Muscle layer of colon (tissue), 2 donors: Measurements from ENCODE around the gene SHISA9.

Experiments used
- H3K27ac ChIP-seq: one replicate; pipeline ENCODE4 v1.7.0; 2013; ENCODE audit warnings: low read depth, mild to moderate bottlenecking, low read length, moderate library complexity
- H3K27me3 ChIP-seq, 2 donors: one replicate each; pipeline ENCODE4 v1.7.0; 2013; ENCODE audit warnings: low read length in 2 of 2, mild to moderate bottlenecking in 2 of 2; ENCODE audit not compliant: insufficient read depth in 2 of 2, control insufficient read depth in 1 of 2
- H3K36me3 ChIP-seq: one replicate; pipeline ENCODE4 v1.7.0; 2013; ENCODE audit warnings: mild to moderate bottlenecking, low read length; ENCODE audit not compliant: insufficient read depth
- H3K4me1 ChIP-seq: one replicate; pipeline ENCODE4 v1.7.0; 2013; ENCODE audit warnings: mild to moderate bottlenecking, low read length; ENCODE audit not compliant: insufficient read depth
- H3K4me3 ChIP-seq, 2 donors: one replicate each; pipeline ENCODE4 v1.7.0; 2013; ENCODE audit warnings: low read length in 2 of 2, low read depth in 1 of 2, mild to moderate bottlenecking in 1 of 2, moderate library complexity in 1 of 2
- H3K9ac ChIP-seq: one replicate; pipeline ENCODE4 v1.7.0; 2013; ENCODE audit warnings: low read length
- H3K9me3 ChIP-seq: one replicate; pipeline ENCODE4 v1.7.0; 2013; ENCODE audit warnings: mild to moderate bottlenecking, low read length
- donor health status: abdominal sarcoma.
- donor health status: Adenocarcinoma of cecum.

The SHISA9 gene

DNA sequence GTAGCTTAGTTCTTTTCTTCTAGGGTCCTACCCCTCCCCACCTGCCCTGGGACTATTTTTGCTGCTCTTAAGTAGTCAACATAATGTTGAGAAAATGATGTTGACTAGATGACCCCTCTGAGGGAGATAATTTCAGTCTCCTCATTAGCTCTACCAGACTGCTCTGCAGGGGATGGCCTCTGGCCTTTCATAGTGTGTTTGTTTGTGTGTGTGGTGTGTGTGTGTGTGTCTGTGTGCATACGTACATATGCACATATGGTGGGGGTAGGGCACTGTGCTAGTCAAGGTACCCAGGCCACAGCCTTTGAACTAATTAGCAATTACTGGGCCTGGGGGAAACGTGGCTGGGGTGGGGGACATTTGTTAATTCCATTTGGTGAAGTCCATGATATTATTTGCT, 254.0 kb downstream of the SHISA9 start:
- Histone ChIP-seq H3K27me3 (no peaks in the 10 kb centered on the region), H3K36me3 (no peaks in the 10 kb centered on the region), H3K4me1 (no peaks in the 10 kb centered on the region), H3K4me3 (no peak overlapping the region), H3K27ac (no peak overlapping the region), H3K9ac (no peak overlapping the region), H3K9me3 (no peaks in the 10 kb centered on the region)

DNA sequence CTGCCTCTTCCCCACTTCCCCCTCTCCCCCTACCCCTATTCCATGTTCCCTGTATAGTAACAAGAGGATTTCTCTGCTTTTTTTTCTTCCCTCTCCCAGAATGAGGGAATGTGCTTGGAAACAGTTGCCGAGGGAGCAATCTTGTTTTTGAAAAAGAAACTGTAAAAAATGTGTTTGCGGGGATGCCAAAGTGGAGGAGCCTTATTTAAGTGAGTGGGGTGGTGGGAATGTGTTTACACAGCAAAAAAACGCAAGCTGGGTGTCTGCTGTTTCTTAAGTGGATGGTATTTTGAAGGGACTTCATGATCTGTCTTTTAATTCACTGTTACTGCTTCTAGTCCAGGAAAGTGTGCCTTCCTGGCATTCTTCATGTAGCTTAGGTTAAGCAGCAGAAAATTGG, 254.4 kb downstream of the SHISA9 start:
- Histone ChIP-seq H3K36me3 (no peaks in the 10 kb centered on the region), H3K9me3 (no peaks in the 10 kb centered on the region)

DNA sequence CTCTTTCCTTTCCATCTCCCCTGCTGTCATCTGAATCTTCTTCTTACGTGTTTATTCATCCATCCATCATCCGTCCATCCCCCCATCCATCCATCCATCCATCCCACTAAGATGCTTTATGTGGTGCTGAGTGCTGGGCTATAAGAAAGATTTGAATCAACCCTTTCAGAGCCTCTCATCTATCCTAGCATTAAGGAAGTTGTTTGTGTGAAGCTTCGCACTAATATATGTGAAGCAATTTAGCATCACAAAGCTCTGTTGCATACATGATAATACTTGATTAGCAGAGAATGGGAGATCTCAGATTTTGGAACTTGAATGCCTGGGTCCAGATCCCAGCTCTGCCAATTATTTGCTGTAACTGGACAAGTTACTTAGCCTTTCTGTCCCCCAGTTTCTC, 255.7 kb downstream of the SHISA9 start:
- Histone ChIP-seq H3K27me3 (no peaks in the 10 kb centered on the region), H3K9ac (no peak overlapping the region), H3K27ac (no peak overlapping the region), H3K4me3 (no peak overlapping the region), H3K9me3 (no peaks in the 10 kb centered on the region), H3K36me3 (no peaks in the 10 kb centered on the region), H3K4me1 (no peaks in the 10 kb centered on the region)

More for the DNA sequence above, 254.4 kb downstream of the SHISA9 start:
- Histone ChIP-seq H3K4me3 (no peak overlapping the region), H3K27me3 (no peaks in the 10 kb centered on the region), H3K9ac (no peak overlapping the region), H3K4me1 (no peaks in the 10 kb centered on the region), H3K27ac (no peak overlapping the region)

DNA sequence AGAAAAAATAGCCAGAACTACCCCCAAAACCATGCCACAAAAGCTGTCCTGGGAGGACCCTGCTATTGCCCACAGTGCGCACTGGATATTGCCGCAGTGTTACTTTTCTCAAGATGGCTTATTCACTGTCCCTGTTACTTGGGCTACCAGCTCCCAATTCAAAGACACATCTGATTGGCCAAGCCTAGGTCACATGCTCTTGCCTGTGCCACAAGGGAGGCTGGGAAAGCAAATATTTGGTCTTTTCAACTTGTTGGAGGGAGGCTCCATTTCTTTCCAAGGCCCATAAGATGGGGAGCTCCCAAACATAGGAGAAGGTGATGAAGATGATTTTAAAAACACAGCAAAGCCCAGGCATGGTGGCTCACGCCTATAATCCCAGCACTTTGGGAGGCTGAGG, 257.0 kb downstream of the SHISA9 start:
- Histone ChIP-seq H3K4me3 (no peak overlapping the region), H3K36me3 (no peaks in the 10 kb centered on the region), H3K4me1 (no peaks in the 10 kb centered on the region), H3K9me3 (no peaks in the 10 kb centered on the region), H3K9ac (no peak overlapping the region), H3K27me3 (no peaks in the 10 kb centered on the region), H3K27ac (no peak overlapping the region)

DNA sequence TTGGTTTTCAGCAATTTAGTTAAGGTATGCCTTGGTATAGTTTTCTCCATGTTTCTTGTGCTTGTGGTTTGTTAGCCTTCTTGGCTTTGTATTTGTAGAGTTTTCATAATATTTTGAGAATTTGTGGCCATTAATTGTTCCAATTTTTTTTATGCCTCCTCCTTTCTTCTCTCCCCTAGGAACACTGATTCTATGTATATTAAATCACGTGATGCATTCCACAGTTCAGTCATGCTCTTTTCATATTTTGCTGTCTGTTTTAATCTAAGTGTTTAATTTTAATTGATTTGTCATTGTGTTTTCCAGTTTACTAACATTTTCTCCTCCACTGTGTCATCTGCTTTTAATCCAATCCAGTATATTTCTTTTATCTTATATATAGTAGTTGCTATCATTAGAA, 263.6 kb downstream of the SHISA9 start:
- Histone ChIP-seq H3K4me3 (no peak overlapping the region), H3K27me3 (no peaks in the 10 kb centered on the region), H3K4me1 (no peaks in the 10 kb centered on the region), H3K9ac (no peak overlapping the region), H3K9me3 (no peaks in the 10 kb centered on the region), H3K27ac (no peak overlapping the region), H3K36me3 (no peaks in the 10 kb centered on the region)

DNA sequence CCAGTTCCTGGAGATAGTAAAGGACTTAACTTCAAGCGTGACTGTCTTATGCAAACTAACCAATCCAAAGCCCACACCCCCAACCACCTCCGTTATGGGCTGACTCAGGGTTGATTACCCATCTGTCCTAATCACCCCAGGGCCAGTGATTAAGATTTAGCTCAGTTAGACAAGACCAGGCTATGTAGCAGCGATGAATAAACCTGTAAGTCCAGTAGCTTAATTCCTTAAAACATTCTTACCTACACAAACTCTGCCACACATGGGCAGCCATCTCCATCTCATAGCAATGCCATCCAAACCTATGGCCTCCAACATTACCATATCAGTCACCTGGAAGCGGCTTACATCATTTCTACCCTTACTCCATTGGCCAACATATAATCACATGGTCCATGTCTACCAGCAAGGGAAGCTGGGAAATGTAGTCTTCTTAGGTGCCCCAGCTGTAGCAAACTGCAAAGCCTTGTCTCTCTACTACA, 266.7 kb downstream of the SHISA9 start:
- Histone ChIP-seq H3K27ac (no peak overlapping the region), H3K9ac (no peak overlapping the region), H3K27me3 (no peaks in the 10 kb centered on the region), H3K9me3 (no peaks in the 10 kb centered on the region), H3K36me3 (no peaks in the 10 kb centered on the region), H3K4me1 (no peaks in the 10 kb centered on the region), H3K4me3 (no peak overlapping the region)

DNA sequence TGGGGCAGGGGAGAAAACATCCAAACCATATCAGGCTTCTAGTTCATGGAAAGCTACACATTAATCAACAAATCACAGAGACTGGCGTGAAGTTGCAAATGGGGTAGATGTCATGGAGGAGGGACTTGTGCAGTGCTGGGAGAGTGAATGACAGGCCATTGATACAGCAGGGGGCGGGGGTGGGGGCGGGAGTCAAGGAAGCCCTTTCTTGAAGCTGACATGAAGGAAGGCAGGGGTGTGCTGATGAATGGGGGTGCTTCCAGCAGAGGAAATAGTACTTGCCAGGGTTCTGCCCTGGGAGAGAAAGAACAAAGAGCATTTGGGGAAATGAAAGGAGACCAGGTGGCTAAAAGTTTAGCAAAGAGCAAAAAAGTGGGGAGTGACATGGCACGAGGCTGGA, 269.9 kb downstream of the SHISA9 start:
- Histone ChIP-seq H3K9me3 (no peaks in the 10 kb centered on the region), H3K4me1 (no peaks in the 10 kb centered on the region), H3K9ac (no peak overlapping the region), H3K27ac (no peak overlapping the region), H3K36me3 (no peaks in the 10 kb centered on the region), H3K27me3 (no peaks in the 10 kb centered on the region), H3K4me3 (no peak overlapping the region)

DNA sequence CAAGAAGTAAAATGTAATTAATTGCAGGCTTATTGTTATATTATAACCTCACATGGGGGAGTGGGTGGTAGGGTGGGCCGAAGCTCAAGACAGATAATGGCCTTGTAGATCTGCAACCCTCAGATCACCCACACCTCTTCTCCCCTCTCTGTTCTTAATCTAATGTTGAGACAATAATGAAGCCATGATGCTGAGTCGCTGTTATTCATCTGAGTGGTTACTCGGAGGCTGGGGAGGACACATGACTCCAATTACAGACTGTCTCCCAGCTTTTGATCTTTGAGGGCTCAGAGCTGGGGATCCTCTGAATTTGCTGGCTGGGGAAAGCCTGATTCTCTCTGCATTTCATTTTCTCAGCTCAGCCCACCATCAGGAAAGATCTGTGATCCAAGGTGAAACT, 275.3 kb downstream of the SHISA9 start:
- H3K36me3 ChIP-seq = no peaks in the 10 kb centered on the region
- H3K4me1 ChIP-seq = no peaks in the 10 kb centered on the region
- H3K27ac ChIP-seq = no peak overlapping the region
- H3K27me3 ChIP-seq = no peaks in the 10 kb centered on the region
- no peak overlapping the region for H3K4me3 ChIP-seq
- no peaks in the 10 kb centered on the region for H3K9me3 ChIP-seq
- H3K9ac ChIP-seq = no peak overlapping the region

DNA sequence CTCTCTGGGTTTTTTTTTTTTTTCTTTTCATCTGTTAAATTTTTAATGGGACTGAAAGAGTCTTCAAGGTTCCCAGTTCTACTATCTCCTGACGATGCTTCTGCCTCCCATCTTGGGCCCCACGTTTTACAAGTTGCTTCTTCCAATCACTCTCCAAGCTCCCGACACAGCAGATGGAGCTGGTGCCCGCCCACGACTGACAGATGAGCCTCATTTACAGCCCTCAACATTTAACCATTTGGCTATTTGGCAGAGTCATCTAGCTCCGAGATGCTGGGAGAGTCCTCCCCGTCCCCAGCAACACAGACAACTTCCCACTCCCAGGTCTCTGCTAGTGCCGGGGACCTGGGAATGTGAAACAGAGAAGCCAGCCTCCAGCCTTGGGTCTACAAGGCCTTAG, 276.9 kb downstream of the SHISA9 start:
- no peak overlapping the region for H3K27ac ChIP-seq
- H3K9ac ChIP-seq = no peak overlapping the region
- H3K4me3 ChIP-seq = no peak overlapping the region
- H3K9me3 ChIP-seq = no peaks in the 10 kb centered on the region
- H3K4me1 ChIP-seq = no peaks in the 10 kb centered on the region
- H3K36me3 ChIP-seq = no peaks in the 10 kb centered on the region
- H3K27me3 ChIP-seq = no peaks in the 10 kb centered on the region

DNA sequence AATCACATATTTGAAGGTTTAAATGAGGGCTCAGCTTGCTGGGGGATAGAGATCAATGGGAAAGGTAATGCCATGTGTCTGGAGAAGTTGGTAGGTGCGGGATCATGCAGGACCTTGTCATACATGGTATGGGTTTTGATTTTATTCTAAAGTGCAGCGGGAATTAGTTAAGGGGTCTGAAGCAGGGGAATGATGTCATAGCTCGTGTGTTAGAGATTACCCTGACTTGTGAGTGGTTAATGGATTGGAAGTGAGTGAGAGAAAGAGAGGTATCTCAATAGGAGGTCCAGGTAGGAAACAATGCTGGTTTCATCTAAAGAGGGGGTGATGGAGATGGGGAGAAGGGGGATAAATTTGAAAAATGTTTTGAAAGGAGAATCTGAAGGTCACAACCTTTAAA, 280.0 kb downstream of the SHISA9 start:
- no peak overlapping the region for H3K27ac ChIP-seq
- H3K4me1 ChIP-seq = no peaks in the 10 kb centered on the region
- H3K4me3 ChIP-seq = no peak overlapping the region
- no peaks in the 10 kb centered on the region for H3K27me3 ChIP-seq
- no peaks in the 10 kb centered on the region for H3K9me3 ChIP-seq
- H3K36me3 ChIP-seq = no peaks in the 10 kb centered on the region
- H3K9ac ChIP-seq = no peak overlapping the region

DNA sequence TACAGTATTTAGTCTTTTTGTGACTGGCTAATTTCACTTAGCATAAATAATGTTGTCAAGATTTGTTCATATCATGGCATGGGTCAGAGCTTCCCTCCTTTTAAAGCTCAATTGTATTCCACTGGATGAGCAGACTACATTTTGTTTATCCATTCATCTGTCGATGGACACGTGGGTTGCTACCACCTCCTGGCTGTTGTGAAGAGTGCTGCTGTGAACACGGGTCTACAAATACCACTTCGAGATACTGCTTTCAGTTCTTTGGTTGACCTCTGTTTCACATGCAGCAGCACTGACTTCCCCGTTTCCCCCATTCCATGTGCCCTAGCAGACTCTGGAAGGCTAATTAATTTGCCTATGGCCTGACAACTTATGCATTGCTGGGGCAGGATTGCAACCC, 285.4 kb downstream of the SHISA9 start:
- no peak overlapping the region for H3K9ac ChIP-seq
- H3K27me3 ChIP-seq = no peaks in the 10 kb centered on the region
- no peaks in the 10 kb centered on the region for H3K4me1 ChIP-seq
- H3K4me3 ChIP-seq = no peak overlapping the region
- H3K9me3 ChIP-seq = no peaks in the 10 kb centered on the region
- H3K27ac ChIP-seq = no peak overlapping the region
- no peaks in the 10 kb centered on the region for H3K36me3 ChIP-seq

DNA sequence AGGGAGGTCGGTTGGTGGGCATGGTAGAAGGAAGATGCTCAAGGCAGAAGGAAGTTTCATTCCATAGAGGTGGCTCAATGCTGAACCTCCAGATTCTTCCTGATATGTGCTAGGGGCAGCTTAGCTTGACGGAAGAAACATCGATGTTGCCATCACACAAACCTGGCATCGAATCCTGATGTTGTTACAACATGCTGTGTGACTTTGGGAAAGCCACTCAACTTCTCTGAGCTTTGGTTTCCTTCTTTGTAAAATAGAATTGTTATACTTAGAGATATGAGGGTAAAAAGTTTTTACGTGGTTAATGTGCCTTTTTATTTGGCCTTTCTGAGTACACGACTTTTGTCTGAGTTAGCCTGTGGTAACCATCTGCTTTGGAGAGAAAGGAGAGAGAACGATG, 287.9 kb downstream of the SHISA9 start:
- Histone ChIP-seq H3K27me3 (no peaks in the 10 kb centered on the region), H3K9me3 (no peaks in the 10 kb centered on the region), H3K4me3 (no peak overlapping the region), H3K36me3 (no peaks in the 10 kb centered on the region), H3K27ac (no peak overlapping the region), H3K9ac (no peak overlapping the region), H3K4me1 (no peaks in the 10 kb centered on the region)
